Heart right ventricle (tissue), 16 donors: ENCODE results near the gene C13orf46. TPM values are rescaled to one million over a fixed set of nuclear protein-coding genes. Genes with fewer than 3 reads are reported as not detected.
A peak's percentile ranks its signal among the peaks of the same experiment; 100 is the strongest.

Source experiments
- ATAC-seq, 8 donors: fragments of 200-7000 bp; cut with Tn5 transposase; one replicate each; pipeline ENCODE4 v1.9.1; 2020; ENCODE audit warnings: mild to moderate bottlenecking in 8 of 8, moderate library complexity in 8 of 8, moderate number of reproducible peaks in 1 of 8
- DNase-seq, 2 donors: peaks; one replicate each; pipeline ENCODE4 v3.0.0-alpha.2; 2020
- H3K27ac ChIP-seq, 10 donors: fragments of 200-600 bp; sonication (generic) in 2 of 10; one replicate each; pipeline versions ENCODE4 v1.5.0 to v1.8.0; 2020 to 2022; ENCODE audit warnings: mild to moderate bottlenecking in 3 of 10
- H3K27me3 ChIP-seq, 7 donors: fragments of 200-600 bp; one replicate each; pipeline ENCODE4 v1.8.0; 2021 to 2022; ENCODE audit warnings: mild to moderate bottlenecking in 2 of 7
- H3K36me3 ChIP-seq, 9 donors: fragments of 200-600 bp; sonication (generic) in 1 of 9; one replicate each; pipeline versions ENCODE4 v1.5.0 to v1.8.0; 2020 to 2022; ENCODE audit warnings: mild to moderate bottlenecking in 2 of 9
- H3K4me1 ChIP-seq, 9 donors: fragments of 200-600 bp; sonication (generic) in 1 of 9; one replicate each; pipeline versions ENCODE4 v1.5.0 to v1.8.0; 2020 to 2022; ENCODE audit warnings: mild to moderate bottlenecking in 4 of 9
- H3K4me3 ChIP-seq, 10 donors: fragments of 200-600 bp; sonication (generic) in 2 of 10; one replicate each; pipeline versions ENCODE4 v1.5.0 to v1.8.0; 2020 to 2022; ENCODE audit warnings: mild to moderate bottlenecking in 7 of 10, moderate library complexity in 2 of 10
- H3K9me3 ChIP-seq, 11 donors: fragments of 200-600 bp in 10 of 11; sonication (generic) in 2 of 11; one replicate each; pipeline versions ENCODE4 v1.5.0 to v1.8.0; 2013 to 2022; ENCODE audit warnings: mild to moderate bottlenecking in 2 of 11, control low read depth in 1 of 11, moderate library complexity in 1 of 11
- WGBS, 2 donors: extraction: QIAGEN DNeasy Blood & Tissue Kit; methylation state at CpG; one replicate each; pipeline ENCODE4 v1.1.7; 2013; ENCODE audit warnings: inconsistent platforms in 1 of 2; 5-methylcytosine and 5-hydroxymethylcytosine counted together
- intact Hi-C, 10 donors: fragments of 100-400 bp; cut with DNase I; formaldehyde crosslinking; loops; one replicate each; pipeline versions ENCODE4 v1.11.1 to v1.14.2; 2022
- polyA plus RNA-seq, 2 donors: library from polyadenylated mRNA; stranded (reverse); fragments of 200-250 nt; gene quantifications; one replicate each; pipeline ENCODE4 v1.2.3, GENCODE V29; 2013
- total RNA-seq, 10 donors: library from RNA; stranded (reverse); fragmentation: NEBNext Ultra II Directional in 3 of 10; extraction: Animal tissue kit (Norgen Biotek cat#: 25700) in 3 of 10; gene quantifications; one replicate each; pipeline versions ENCODE4 v1.2.1 to v1.2.4, GENCODE V29; 2021 to 2023
- TF ChIP-seq, protein P1 (sequence below), 9 donors: fragments of 200-600 bp; sonication (generic) in 2 of 9; IDR thresholded peaks; one replicate each; pipeline versions ENCODE4 v1.5.0 to v1.8.0; 2021 to 2022; ENCODE audit warnings: antibody characterized with exemption in 9 of 9, mild to moderate bottlenecking in 5 of 9, moderate library complexity in 1 of 9
- donor health status: Arrhythmogenic right ventricular cardiomyopathy.
- donor health status: ischemic (EF 13 %, LVEDD 7.1; RV severe dilation, severe dysfunction).
- donor health status: healthy with polysubstance abuse.
- donor health status: DM: no; HTN: yes; CAD: no.
- donor health status: DM: no; HTN: no; CAD: no.
- donor health status: ischemic (EF 25% LVEDD 6.9; RV normal size, moderate dysfunction).
- donor health status: ischemic (EF 25% LVEDD 5.7; RV mildly dilated, moderate dysfunction).
- donor health status: healthy.
- donor health status: DM: yes; HTN: yes; CAD: no.
- donor health status: Ischemic cardiomyopathy.
- donor health status: ischemic (EF 35%, LVEDD 5.7; RV mildly dilated, moderate dysfunction).
- donor health status: nonischemic (EF 11% LVEDD 7.7; RV severe dilation, severe dysfunction).
- donor health status: DM: yes; HTN: yes; CAD: no.
- donor health status: PGD.
- donor health status: ischemic (EF 29% LVEDD 5.4; RV normal size, mild dysfunction).
- donor health status: nonischemic (EF 23%, LVEDD 6.1; RV moderate dilation, normal function).

C13orf46 gene
- total and polyA plus RNA-seq, 12 donors, result 0.09 to 0.80 (median 0.23) TPM

- TF ChIP-seq, protein P1, sequence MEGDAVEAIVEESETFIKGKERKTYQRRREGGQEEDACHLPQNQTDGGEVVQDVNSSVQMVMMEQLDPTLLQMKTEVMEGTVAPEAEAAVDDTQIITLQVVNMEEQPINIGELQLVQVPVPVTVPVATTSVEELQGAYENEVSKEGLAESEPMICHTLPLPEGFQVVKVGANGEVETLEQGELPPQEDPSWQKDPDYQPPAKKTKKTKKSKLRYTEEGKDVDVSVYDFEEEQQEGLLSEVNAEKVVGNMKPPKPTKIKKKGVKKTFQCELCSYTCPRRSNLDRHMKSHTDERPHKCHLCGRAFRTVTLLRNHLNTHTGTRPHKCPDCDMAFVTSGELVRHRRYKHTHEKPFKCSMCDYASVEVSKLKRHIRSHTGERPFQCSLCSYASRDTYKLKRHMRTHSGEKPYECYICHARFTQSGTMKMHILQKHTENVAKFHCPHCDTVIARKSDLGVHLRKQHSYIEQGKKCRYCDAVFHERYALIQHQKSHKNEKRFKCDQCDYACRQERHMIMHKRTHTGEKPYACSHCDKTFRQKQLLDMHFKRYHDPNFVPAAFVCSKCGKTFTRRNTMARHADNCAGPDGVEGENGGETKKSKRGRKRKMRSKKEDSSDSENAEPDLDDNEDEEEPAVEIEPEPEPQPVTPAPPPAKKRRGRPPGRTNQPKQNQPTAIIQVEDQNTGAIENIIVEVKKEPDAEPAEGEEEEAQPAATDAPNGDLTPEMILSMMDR (IDR thresholded peaks at IDR 0.05), result no peak
- H3K27ac ChIP-seq, result no peak overlapping the region
- no peak overlapping the region for H3K4me3 ChIP-seq
- peaks cover 0 to 55% (median 3%) of the 10 kb centered on the region in 9 donors for H3K36me3 ChIP-seq
- H3K27me3 ChIP-seq, result no peaks in the 10 kb centered on the region
- DNase-seq (no peak), ATAC-seq (peak in 1 of 8 donors; percentile 35)
- WGBS, 2 donors, result 96 to 98% methylated on average over 15 of the region's 15 CpGs
- intact Hi-C loops, result no loop called here
- peaks cover 0 to 7% (median 0%) of the 10 kb centered on the region in 9 donors for H3K4me1 ChIP-seq
- H3K9me3 ChIP-seq, result no peaks in the 10 kb centered on the region
These were observed 8.4 kb upstream of the C13orf46 start for GRCh38 chr13:113982296-113982661.

DNA sequence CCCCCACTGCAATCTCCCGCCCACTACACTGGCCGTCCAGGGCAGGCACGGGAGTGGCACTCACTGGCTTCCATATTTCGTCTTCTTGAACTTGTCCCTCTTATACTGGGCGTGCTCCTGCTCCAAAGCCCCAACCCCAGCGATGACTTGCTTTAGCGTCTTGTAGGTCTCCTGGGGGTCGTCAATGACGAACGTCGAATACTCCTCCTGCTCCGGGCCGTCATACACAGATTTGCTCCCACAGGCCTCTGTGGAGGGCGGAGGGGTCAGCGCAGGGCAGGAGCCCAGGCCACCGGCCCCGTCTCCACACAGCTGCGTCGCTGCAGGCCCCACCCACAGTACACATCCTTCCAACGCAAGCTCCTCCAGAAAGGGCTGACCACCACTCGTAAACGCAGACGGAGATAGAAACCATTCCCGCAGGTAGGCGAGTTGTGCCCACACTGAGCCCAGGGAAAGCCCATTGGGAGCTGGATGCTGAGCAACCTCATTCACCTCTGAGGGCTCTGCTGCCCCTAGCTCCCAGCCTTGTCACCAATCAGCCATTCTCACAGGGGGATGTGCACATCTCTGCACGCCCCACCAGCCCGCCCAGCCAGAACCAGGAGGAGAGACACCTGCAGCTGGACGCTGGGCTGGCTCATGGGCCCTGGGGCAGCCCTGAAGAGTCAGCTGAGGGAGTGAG lies 7.9 kb upstream of the C13orf46 start:
- intact Hi-C loops, result no loop called here
- 92% methylated on average over 28 of the region's 28 CpGs for WGBS, 2 donors
- Histone ChIP-seq H3K27me3 (no peaks in the 10 kb centered on the region), H3K4me1 (peaks cover 0 to 7% (median 0%) of the 10 kb centered on the region in 9 donors), H3K4me3 (no peak overlapping the region), H3K9me3 (no peaks in the 10 kb centered on the region), H3K36me3 (peaks cover 0 to 60% (median 3%) of the 10 kb centered on the region in 9 donors), H3K27ac (no peak overlapping the region)
- TF ChIP-seq, protein P1 (IDR thresholded peaks at IDR 0.05), result no peak
- peak in 1 of 8 donors; percentile 42 for ATAC-seq
- no peak for DNase-seq

DNA sequence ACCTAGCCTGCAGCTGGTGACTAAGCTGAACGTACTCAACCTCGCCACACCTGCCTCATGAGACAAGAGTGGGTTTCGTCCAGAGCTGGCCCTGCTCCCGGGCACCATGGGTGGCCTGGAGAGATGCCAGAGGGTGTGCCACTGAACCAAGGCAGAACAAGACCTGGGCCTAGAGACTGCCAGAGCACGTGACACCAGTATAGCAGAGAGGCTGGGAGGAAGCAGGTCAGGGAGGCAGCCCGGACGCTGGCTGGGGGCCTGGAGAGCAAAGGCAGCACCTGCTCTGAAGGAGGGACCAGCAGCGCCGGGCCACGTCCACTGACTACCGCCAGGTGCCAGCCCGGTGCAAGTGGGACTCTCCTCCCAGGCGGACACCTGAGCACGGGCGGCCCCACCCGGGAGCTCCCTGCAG lies 7.3 kb upstream of the C13orf46 start:
- intact Hi-C loops, result no loop called here
- no peak overlapping the region for H3K4me3 ChIP-seq
- no peak for DNase-seq
- 66 to 80% methylated on average over 16 of the region's 16 CpGs for WGBS, 2 donors
- H3K9me3 ChIP-seq, result no peaks in the 10 kb centered on the region
- H3K4me1 ChIP-seq, result peaks cover 0 to 7% (median 0%) of the 10 kb centered on the region in 9 donors
- H3K27me3 ChIP-seq, result no peaks in the 10 kb centered on the region
- TF ChIP-seq, protein P1 (IDR thresholded peaks at IDR 0.05), result no peak
- H3K27ac ChIP-seq, result no peak overlapping the region
- peak in 7 of 8 donors; percentile 32 to 82 (median 68) for ATAC-seq
- H3K36me3 ChIP-seq, result peaks cover 0 to 64% (median 3%) of the 10 kb centered on the region in 9 donors

DNA sequence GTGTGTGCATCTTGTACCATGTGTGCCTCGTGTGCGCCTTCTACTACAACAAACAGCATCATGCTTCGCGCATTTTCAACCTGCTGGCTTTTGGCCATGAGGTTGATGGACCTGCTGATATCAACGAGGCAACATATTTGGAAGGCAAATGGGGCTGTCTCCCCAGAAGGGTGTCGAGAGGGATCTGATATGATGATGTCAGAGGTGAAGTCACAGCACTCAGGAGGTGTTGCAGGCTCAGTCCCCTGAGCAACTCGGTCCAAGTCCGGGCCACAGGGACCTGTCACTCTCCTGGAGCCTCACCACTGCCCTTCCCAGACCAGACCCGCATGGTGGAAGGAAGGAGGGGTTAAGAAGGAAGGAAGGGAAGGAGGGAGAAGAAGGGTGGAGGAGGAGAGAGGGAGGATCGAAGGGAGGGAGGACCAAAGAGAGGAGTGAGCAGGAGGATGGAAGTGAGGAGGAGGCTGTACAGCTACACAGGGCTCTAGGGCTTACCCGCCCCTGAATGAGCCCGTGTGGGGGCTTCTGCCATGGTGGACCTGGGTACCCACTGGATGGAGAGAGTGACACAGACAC lies 6.7 kb upstream of the C13orf46 start:
- DNase-seq, result no peak
- TF ChIP-seq, protein P1 (IDR thresholded peaks at IDR 0.05), result no peak
- intact Hi-C loops, result no loop called here
- Histone ChIP-seq H3K4me1 (peaks cover 0 to 7% (median 0%) of the 10 kb centered on the region in 9 donors), H3K4me3 (no peak overlapping the region), H3K36me3 (peaks cover 0 to 67% (median 3%) of the 10 kb centered on the region in 9 donors), H3K27me3 (no peaks in the 10 kb centered on the region), H3K9me3 (no peaks in the 10 kb centered on the region), H3K27ac (no peak overlapping the region)
- peak in 4 of 8 donors; percentile 9 to 23 (median 22) for ATAC-seq
- 93 to 94% methylated on average over 12 of the region's 12 CpGs for WGBS, 2 donors
